ENCODE data around the gene FAM185A.
"Not testable (repeated sequence)": the region's sequence is repeated elsewhere in the genome, so short reads cannot be mapped to it uniquely, and the experiment has no call there.

The FAM185A gene

DNA sequence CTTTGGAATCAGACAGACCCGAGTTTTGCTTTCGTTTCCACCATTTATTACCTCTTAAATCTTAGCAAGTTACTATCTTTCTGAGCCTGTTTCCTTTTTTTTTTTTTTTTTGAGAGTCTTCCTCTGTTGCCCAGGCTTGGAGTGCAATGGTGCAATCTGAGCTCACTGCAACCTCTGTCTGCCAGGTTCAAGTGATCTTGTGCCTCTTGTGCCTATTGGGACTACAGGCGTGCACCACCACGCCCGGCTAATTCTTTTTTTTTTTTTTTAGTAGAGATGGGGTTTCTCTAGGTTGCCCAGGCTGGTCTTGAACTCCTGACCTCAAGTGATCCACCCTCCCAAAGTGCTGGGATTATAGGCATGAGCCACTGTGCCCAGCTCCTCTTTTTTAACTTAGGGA lies 84.5 kb downstream of the FAM185A start:
- no peak for DNase-seq

DNA sequence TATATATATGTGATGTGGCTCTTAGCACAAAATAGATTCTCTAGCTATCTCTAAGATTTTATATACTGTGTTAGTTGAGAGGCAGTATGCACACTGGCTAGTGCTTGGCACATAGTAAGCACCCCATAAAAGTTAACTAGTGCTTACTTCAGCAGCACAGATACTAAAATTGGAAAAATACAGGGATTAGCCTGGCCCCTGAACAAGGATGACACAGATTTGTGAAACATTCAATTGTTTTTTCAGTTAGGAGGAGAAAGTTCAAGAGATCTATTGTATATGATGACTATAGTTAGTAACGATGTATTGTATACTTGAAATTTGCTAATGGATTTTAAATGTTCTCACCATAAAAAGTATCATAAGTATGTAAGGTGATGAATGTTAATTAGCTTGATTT lies 85.7 kb downstream of the FAM185A start:
- no peak for DNase-seq

DNA sequence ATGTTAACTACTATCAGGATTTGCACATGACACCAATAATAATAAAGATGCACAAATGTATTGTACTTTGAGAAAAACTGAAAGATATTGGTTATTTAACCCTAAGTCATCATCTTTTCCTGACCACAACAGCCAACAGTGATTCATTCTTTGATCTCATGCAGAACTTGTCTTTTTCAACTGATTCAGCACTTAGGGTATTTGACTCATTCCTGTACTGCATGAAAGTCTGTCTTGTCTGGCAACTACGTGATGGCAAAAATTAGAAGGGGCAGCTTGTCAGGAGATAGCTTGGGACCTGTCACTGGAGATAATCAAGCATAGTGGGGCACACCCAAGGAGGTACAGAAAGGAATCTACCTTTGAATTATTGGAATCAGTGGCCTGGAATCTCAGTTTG lies 86.2 kb downstream of the FAM185A start:
- no peak for DNase-seq

DNA sequence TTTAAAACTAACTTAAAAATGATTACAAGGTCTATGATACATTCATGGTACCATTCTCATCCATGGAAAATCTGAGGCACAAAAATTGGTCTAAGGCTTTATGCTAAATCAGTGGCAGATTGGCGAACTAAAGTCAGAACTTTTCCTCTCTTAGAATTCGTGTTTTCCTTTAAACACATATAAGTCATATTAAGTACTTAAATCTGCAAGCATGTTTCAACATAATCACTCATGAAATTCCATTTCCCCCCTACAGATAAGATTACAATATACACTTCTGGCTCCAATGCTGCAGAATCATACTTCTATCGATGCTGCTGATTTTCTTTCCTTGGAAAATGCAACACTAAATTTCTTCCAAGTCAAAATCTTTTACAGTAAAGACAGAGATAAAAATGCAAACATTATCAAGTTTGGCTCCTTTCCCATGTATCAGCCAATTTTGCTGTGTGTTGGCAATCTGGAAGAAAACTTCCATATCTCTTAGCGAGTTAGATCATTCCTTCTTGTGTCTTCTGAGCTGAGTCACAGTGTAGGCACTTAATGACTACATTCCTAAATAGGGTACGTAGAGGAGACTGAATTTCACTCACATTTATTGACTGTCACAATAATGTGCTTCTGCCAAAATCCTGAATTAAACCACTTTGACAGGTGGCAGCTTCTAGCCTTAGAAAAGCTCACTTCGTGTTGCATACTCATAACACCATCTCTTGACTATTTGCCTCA lies 87.6 kb downstream of the FAM185A start:
- no peak for DNase-seq

DNA sequence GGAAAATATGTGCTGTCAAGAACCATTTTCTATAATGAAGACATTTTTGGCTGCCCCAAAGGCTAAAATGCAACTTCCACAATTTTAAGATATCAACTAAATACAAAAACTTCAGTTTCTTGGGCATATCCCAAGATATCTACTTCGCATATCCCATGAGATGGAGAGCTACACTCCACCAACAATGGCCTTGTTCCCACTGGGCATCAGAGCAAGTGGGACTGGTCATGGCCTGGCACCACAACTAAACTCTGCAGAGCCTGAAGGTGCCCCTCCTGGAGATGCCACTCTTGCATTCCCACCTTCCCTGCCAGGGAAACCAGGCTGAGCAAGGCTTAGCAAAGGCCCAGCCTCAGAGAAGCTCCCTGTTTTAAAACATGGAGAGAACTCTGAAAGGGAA lies 88.2 kb downstream of the FAM185A start:
- DNase-seq, result no peak

DNA sequence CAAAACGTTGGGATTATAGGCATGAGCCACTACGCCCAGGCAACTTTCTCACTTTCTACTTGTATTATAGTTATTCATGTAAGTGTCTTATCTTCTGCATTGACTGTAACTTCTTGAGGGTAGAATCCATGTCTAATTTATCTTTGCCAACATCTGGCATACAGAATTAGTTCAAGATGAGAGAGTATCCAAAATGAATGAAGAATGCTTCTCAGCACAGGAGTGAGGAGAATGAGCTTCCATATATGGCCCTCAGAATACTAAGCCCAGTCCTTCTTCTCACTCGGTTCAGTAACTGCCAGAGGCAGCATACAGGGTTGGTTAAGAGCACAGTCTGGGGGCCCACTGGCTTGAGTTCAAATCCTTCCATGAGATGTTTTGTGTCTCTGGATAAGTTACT lies 89.0 kb downstream of the FAM185A start:
- no peak for DNase-seq

DNA sequence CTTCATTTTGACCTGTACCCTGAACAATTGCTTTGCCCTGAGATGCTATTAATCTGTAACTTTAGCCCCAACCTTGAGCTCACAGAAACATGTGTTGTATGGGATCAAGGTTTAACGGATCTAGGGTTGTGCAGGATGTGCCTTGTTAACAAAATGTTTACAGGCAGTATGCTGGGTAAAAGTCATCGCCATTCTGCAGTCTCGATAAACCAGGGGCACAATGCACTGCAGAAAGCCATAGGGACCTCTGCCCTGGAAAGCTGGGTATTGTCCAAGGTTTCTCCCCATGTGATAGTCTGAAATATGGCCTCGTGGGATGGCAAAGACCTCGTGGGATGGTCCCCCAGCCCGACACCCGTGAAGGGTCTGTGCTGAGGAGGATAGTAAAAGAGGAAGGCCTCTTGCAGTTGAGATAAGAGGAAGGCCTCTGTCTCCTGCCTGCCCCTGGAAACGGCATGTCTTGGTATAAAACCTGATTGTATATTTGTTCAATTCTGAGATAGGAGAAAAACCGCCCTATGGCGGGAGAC lies 89.8 kb downstream of the FAM185A start:
- DNase-seq, result not testable (repeated sequence)

DNA sequence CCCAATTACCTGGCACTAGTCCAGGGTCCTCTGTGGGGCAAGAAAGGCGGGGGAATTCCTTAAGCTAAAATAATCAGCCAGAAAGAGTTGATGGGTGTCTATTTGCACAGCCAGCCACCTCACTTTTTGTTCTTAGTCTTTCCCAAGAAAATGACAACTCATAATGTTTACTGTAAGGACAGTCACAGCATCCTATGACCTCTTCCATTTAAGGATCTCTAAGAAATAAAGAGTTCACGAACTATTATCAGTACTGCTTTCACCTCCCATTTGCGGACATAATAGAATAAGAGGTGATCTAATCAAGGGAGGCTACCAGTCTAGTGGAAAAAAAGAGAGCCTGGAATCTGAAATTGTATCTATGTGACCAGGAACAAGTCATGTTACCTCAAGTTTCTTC lies 91.6 kb downstream of the FAM185A start:
- no peak for DNase-seq

DNA sequence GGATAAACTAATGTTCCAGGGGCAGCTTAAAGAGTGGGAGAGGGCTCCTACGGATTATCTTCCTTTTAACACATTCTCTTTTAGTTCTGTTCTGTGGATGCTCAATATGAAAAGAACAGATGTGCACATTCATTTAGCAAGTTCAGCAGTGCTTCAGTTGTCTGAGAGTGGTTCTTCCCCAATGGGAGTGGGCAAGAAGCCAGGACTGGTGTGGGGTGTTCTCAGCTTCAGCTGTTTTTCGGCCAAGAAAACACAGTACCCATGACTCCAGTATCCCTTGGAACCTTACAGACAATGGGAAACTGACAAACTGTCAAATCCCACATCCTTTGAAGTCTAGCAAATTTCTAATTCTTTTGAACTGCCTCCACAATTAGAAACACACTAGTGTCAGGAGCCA lies 92.5 kb downstream of the FAM185A start:
- no peak for DNase-seq

DNA sequence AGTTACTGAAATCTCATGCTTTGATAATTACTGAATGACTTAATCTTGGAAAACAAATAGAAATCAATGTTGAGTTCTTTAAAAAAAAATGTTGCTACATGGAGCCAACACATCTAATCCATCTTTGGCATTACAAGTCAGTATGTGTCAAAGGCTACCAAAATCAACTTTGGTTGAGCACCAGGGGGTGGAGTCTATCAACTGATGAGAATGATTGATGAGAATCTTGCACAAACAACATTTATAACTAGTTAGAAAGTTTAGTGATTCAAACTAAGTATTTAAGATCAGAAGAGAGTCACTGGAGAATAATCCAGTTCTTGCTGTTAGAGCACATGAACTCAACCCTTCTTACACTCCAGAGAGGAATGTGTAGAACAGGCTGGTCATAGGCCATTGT lies 93.5 kb downstream of the FAM185A start:
- DNase-seq, result no peak

DNA sequence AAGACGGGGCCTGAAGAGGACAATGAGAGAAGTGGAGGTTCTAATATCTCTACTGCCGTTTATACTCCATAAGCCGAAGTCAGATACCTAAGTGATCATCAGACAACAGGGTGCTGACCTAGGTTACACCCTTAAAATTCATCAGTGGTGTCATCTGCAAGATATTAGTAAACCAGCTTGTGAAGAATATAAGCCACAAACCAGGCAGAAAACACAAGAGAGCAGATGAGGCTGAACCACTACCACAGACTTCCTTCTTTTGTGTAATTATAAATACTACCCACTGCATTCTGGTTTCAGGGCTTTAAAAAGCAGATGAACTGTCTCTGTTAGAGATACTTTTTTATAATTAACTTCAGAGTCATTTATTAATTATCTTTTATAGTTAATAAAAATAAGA lies 95.1 kb downstream of the FAM185A start:
- no peak for DNase-seq

DNA sequence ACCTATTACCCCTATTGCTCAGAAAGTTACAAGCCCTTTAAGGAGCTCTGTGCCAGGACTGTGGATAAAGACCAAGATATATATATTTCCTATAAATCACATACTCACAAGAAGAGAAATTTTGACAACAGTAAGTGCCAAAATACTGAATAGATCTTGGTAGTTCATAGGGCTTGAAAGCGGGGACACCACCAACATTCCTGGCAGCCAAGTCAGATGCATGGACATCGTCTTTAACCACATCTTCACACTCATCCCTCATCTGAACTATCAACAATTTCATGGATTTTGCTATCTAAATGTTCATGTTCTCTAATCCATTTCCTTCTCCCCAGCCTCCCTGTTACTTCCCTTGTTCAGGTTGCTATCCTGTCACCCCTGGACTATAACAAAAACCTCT lies 96.5 kb downstream of the FAM185A start:
- no peak for DNase-seq

DNA sequence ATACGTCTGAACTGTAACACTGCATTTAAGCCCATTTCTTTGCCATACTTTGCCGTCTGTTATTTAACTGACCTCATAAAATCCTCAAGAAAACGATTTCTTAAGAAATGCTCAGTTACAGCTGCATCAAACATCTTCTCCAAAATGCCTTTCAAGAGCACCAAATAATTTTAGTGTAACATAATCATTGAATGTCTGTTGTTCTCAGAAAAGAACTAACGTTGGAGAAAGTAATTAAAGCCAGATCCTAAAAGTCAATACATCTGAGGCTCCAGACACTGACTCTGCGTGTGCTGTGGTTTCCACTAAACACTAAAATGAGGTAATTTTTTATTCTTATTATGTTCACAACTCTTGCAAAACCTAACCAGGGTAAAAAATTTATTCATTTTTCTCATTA lies 100.3 kb downstream of the FAM185A start:
- no peak for DNase-seq

DNA sequence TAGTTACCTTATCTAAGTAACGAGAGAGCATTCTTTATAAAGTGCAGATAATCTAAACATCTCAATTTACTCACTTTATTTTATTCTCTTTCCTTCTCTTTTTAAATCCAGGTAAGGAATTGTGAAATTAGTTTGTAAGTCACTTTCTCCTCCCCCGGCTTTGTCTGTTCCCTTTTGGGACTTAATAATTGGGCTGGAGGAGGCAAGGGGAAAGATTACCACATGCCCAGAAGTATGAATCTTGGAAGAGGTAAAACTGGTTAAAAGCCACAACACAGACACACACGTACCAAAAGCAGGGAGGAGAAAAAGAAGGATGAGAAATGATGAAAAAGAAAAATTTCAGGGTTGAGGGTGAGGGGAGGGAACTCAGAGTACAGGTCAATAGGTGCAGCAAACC lies 100.7 kb downstream of the FAM185A start:
- DNase-seq, result no peak

DNA sequence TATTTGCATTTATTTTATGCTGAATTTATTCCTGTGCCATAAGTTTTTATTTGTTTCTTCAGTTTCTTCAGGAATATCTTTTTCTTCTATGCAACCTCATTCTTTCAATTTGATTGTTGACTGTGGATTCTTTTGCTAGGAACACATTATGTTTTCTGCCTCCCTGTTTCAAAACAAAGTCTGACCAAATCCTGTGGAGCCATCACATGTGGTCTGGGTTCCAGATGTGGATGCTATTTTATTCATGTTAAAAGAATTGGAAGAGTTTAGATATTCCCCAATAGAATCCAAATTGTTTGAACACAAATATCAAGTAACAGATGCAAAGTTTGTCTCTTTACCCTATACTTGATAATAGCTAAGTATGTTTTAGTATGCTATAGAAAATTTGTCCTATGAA lies 107.2 kb downstream of the FAM185A start:
- DNase-seq, result no peak
